Jurkat, Clone E6-1 (cell line): ENCODE measurements around the gene RUNX2.
A peak's percentile ranks its signal among the peaks of the same experiment; 100 is the strongest.

Experiments used
- DNase-seq: peaks from one replicate; pipeline ENCODE4 v3.0.0-alpha.2; 2011; ENCODE audit warnings: low read depth, low spot score
- H3K4me3 ChIP-seq: 2 replicates; pipeline ENCODE4 v1.5.1; 2011; ENCODE audit warnings: mild to moderate bottlenecking, low read length, control low read depth, moderate library complexity

RUNX2 gene

DNA sequence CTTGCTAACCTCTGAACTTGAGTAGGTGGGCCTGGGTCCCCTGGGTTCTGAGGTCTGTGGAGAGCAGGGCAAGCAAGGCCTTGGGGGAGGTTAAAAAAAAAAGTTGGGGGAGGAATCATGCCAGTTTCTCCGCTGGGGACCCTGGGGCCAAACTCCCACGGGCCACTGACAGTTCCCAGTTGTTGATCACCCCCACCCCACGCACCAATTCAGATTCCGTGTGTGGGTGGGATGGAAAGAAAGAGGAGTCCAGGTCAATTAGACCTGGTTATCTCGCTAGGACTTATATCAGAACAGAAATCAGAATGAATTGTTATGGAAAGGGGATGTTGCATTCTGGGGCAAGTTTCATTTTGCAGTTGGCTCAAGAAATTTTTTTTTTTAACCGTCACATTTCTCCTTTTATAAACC is 96.3 kb downstream of the RUNX2 start:
- no peak for DNase-seq
- H3K4me3 ChIP-seq = no peak overlapping the region

DNA sequence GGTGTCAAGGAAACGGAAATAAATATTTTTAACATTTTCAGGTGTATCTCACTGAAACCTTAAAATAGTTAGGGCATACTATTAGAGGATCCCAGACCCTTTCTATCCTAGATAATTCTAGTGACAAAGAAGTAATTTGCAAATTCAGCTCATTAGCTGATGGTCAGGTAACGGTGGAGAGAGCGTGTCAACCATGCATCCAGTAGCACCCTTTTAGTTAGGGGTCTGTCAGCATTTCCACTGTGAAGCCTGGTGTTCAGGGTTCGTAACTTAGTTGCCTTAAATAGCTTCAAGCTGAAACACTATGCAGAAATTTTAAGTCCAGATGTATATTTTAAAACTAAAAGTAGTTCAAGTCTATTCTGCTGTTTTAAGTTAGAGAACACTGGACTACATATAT is 98.1 kb downstream of the RUNX2 start:
- no peak for DNase-seq
- no peak overlapping the region for H3K4me3 ChIP-seq

DNA sequence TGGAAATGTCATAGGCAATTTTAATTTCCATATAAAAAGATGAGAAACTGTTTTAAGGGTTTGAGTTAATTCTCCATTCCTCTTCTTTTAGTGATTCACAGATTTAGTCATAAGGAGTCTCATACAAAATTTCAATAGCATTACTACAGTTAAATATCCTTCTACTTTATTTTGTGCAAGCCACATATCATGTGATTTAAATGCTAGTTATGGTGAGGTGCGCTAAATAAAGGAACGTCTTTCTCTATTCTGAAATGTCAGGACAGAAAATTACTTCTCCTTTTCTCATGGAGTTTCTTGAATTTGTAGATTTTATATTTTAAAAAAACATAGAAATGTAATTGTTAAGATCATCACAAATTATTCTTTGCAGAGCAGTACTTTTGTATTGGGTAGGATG is 99.6 kb downstream of the RUNX2 start:
- no peak for DNase-seq
- no peak overlapping the region for H3K4me3 ChIP-seq

DNA sequence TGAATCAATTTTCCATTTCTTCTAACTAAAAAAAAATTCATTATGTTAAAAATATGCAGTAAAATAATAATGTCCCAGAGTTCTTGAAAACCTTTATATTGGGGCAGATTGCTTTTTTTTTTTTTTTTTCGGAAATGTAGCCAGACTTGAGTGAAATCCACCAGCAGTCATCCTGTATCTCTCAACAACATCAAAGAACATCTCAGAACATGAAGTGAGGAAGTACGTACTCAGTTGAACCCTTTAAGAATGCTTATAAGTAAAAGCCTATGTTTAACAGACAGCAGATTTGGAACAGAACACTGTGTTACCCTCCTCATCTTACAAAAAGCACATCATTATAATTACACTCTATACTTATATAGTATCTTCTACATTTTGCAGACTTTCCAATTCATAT is 100.6 kb downstream of the RUNX2 start:
- no peak overlapping the region for H3K4me3 ChIP-seq
- DNase-seq = no peak

DNA sequence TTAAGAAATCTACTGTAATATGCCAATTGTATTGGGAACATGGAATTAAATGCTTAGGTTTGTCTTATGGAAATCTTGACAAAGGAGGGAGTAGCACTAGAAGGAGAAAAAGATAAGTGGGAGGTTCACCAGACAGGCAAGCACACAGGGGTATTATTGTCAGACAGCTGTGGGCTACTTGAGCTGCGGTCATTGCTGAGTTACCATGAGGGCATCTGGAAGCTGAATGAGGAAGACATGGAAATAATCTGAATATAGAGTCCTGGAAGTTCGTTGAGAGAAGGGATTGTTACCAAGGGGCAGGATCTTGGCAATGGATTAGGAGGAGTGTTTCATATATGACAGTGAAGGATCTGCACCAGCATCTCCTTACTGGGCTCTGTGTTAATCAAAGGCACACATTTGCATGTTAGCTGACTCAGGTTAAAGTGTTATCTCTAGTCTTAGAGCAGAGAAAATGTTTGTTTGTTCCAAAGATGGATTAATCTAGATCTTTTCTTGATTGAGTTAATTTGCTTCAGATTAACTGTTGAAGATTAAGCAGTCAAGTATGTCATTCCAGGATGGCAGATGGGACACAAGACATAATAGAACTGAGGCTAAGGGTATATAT is 102.6 kb downstream of the RUNX2 start:
- DNase-seq = no peak
- no peak overlapping the region for H3K4me3 ChIP-seq

DNA sequence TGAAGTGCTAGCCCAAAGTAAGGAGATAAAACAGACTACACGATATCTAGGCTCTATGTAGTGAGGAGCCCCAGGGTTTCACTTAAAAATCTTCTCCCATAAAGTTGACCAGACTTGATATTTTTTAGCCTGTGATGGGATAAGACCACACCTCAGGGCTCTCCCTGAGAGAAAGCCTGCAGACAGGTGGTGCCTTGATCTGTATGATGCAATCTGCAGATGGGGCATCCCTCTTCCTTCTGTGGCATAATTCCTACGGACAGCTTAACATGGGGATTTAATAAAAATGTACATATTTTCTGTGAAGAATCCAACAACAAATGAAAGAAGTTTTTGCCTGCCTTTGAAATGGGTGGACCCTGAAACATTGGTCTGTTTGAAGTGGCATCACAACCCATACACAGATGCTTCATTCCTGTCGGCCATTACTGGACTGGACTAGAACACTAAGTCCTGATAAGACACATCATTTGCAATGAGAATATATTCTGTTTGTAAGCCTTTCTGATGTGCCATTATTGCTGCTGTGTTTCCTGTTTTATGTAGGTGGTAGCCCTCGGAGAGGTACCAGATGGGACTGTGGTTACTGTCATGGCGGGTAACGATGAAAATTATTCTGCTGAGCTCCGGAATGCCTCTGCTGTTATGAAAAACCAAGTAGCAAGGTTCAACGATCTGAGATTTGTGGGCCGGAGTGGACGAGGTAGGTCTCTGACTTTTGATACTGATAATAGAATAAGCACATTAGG is 103.4 kb downstream of the RUNX2 start:
- peak overlapping the region; percentile 50 for H3K4me3 ChIP-seq
- peak; percentile 65 for DNase-seq

DNA sequence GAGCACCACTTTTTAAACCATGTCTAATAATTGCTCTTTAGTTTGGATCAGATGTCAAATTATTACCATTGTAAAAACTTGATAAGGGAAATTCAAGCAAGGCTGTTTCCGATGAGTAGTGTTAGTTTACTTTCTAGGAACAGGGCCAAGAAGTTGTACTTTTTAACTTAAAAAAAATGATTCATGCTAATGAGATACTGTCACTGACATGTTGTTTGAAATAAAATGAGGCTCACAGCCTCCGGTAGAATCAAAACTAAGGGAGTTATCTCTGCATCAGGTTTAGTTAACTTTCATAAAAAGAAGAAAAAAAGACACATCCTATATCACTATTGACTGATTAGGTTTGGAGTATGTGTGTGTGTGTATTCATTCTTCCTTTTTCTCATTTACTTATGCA is 104.8 kb downstream of the RUNX2 start:
- no peak overlapping the region for H3K4me3 ChIP-seq
- no peak for DNase-seq

DNA sequence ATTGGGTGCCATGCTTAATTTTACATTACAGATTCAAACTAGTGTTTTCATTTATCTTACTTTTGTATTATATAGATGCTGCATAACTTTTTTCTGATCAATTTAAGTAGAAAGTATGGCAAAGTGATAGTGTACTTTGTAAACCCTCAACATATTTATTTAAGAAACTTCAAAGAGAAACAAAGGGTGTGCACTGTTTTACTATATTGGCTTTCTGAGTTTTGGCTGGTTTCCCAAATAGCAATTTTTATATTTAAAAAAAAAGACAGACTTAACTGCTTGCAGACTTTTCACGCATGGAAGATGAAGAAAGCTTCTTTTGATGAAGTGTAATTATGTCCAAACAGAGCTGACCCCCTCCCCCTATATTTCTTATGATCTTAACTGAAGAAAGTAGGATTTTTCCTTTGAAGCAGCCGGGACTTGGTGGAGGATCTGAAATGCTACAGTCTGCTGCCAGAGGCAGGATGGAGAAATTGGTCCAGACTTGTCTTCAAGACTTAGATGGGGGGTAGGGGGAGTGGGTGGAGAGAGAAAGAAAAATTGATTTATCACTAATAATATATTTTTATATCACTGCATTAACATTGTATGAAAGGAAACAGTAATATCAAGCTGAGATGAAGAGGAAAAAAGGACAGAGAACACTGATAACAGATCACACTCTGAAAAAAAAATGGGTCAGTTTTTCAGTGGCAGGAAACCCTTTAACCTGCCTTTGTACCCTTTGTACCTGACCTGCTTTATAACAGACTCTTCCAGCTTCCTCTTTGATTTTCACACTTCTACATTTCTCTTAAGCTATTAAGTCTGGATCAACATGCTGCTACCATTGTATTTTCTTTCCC is 105.6 kb downstream of the RUNX2 start:
- DNase-seq = no peak
- no peak overlapping the region for H3K4me3 ChIP-seq

DNA sequence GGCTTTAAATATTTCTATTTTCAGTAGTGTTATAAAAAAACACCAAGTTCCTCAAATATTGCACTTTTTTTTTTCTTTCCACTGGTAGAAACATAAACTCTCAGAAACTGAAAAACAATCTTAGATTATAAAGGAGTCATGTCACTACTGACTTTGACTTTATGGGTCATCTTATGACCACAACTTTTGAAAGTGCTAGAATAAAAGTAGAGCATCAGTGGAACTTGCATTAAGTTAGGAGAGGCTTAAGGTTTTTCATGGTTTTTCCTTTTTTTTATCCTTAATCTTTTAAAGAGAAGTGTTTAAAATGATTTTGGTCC is 106.2 kb downstream of the RUNX2 start:
- no peak for DNase-seq

DNA sequence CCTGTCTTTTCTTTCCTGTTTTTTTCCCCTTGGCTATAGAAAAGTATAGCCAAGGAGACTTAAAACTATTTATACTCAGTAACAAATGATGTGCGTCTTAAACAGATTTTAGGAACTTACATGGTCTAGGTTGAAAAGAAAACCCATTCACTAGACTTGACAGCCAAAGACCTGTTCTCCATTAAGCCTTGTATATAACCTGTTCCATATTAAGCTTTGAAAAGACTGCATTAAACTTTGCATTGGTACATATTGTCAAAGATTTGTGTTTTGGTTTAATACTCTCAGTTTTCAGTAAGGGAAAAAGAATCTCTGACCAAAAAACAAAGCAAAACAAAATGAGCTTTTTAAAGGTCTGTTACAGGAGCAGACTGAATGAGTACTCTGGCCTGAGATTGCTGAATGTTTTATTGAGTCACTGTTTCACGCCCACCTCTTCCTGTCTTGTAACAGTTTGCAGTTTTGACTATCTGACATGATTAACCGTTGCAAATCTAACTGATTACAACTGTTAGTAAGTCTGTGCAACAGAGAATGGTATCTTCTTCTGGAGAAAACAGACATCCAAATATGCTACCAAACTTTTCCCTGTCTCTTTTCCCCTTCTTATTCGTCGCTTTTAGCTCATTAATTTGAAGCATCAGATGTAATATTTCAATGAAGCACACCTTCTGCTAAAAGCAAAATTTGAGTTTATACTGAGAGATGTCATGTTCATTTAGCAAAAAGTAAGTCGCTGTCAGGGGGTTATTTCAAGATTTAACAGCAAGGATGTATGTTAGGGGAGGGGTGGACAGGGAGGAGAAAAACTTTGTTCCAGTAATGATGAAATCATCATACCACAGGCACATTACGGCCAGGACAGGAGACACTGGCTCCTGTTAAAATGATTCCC is 108.7 kb downstream of the RUNX2 start:
- peak; percentile 78 for DNase-seq
- no peak overlapping the region for H3K4me3 ChIP-seq

More for the DNA sequence above, 106.2 kb downstream of the RUNX2 start:
- no peak overlapping the region for H3K4me3 ChIP-seq

DNA sequence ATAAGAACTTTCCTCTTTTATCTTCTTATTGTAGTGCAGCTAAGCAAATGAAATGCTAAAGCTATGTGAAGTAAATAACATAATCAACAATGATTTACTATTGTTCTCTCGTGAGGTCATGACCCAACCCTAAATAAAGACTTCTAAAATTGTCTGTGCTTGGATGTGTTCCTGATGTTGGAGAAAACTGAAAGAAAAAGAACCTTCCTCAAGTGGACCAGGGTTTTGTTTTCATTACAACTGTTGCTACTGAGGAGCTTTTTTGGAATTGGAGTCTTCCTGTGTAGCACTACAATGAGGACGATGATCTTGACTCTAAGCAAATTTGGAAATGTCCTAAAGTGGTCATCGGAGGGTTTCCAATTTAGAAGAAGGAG is 109.3 kb downstream of the RUNX2 start:
- no peak overlapping the region for H3K4me3 ChIP-seq
- no peak for DNase-seq

DNA sequence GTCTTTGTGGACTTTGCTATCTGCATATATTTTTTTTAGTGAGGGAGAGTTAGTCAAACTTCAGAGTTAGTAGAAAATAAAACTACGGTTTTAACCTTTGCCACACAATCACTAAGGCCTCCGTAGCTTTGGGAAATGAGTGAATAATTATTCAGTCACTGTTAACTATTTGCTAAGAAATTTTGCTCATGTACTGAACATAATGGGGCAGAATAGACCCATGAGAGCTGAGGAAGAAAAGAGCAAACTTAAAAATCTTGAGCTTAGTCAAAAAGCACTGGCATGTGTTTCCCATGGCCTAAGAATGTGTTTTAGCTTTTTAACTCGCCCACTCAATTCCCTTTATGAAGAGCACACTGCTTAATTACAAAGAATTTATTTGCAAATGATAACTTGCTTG is 110.0 kb downstream of the RUNX2 start:
- no peak for DNase-seq
- no peak overlapping the region for H3K4me3 ChIP-seq

DNA sequence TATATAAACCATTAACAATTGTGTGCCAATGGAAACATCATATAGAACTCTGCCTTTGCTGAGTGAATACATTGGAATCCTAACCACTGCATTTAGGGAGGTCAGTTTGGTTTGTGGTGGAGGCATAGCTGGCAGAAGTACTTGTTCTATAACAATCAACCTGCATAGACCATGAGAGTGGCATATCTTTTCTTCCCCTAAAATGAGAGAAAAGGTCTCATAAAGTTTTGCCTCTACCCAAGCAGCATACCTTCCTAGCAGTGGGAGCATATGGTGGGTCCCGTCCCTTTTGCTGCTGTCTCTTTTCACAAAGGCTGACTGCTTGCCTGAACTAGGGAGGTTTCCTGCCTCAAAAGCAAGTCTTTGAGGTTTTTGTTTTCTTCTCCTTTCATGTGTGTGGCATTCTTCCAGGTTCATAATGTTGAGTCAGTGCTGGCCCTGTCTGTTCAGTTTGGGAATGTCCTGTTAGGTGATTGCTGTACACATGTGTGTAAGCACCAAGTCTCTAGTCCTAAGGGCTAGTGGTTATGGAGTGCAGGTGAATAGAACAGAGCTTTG is 110.8 kb downstream of the RUNX2 start:
- H3K4me3 ChIP-seq = peak overlapping the region; percentile 1; the same call in 1 of the 2 replicates
- peak; percentile 76 for DNase-seq

DNA sequence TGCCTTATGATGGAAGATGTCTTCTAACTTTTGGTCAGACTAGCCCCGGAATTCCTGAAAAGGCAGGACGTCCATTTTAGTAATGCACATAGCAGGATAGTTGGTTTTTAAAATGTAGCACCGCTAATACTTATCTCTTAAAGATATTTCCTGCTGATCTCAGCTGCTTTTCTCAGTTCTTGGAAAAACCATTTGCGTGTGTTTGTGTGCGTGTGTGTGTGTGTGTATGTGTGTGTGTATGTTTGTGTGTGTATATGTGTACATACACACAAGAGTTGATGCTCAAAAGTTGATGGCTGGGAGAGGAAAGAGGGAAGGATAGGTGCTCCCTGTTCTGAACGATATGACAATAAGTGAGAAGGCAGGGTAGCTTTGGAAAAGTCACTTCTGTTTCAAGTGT is 111.3 kb downstream of the RUNX2 start:
- no peak overlapping the region for H3K4me3 ChIP-seq
- DNase-seq = no peak

DNA sequence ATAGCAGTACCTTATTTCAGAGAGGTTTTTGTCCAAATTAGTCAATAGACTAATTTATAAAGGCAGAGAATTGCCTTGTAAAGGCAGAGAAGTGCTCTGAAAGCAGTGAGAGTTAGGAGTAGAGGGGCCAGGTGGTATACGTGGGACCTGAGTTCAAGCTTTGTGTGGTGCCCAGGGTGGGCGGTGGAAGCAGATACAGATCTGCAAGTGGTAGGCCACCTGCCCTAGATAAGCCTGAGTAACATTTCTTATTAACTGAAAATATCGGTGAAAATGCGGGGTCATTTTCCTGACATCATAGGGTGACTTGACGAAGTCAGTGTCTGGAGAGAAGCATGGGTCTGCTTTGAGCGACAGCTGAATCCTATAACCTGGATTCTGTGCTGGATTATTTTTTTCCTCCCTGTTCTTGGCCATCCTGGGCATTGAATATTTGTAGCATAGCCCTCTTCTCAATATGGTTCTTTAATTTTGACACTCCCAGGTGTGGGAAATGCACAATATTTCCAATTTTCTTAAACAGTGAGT is 111.8 kb downstream of the RUNX2 start:
- H3K4me3 ChIP-seq = no peak overlapping the region
- no peak for DNase-seq

DNA sequence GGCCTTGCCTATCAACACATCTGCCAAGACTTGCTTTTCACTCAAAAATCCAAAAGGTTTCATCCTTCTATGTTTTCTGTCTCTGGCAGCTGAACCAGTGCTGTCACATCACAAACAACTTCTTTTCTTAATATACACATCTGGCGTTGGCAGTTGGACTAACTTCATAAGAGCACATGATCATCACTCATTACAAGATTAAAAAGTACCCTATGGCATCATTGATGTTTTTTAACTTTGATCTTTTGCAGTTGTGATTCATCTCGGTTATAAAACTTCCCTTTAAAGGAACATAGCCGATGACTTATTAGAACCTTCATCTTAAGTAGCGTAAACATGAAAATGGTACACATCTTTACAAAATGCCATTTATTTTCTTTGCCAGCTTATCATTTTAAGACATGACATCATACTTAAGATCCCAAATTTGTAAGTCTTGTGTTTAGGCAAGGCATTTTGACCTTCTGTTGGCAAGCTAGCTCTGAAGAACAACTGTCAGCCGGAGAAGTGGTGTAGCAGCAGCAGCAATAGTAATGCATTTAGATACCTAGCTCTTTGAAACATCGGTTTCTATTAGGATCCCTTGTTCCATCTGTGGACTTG is 113.8 kb downstream of the RUNX2 start:
- DNase-seq = peak; percentile 61
- no peak overlapping the region for H3K4me3 ChIP-seq

DNA sequence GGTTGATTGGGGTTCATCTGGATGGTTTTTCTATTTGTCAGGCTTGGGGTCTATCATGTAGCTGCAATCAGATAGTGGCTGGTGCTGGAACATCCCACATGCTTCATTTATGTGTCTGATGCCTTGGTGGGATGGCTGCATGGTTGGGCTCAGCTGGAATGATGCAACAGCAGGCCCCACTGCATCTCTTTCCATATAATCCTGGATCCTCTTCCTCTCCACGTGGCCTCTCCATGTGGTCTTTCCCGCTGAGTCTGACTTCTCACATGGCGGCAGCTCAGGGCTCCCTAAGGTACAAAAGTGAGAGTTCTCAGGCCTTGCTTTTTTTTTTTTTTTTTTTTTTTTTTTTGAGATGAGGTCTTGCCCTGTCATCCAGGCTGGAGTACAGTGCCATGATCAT is 114.6 kb downstream of the RUNX2 start:
- DNase-seq = no peak
- no peak overlapping the region for H3K4me3 ChIP-seq

DNA sequence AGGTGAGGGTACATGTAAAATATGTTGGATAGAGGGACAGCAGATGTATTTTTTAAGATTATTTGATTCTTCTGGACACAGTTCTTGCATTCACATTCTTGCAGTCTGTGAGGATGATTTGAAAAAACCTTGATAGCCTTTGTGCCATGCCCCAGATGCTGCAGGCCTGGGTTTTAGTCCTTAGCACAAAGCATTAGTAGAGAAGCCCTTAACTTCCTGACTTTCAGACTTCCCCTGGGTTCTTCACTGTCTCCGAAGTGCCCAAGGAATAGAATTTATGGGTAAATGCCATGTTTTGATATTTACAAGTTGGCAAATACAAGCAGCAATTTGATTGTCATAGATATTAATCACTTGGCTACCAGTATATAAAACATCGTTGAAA is 117.2 kb downstream of the RUNX2 start:
- H3K4me3 ChIP-seq = no peak overlapping the region
- DNase-seq = no peak
